Measurements from ENCODE around the gene CFAP74.

Gene CFAP74

GRCh38 chr1:2019571-2020309, 16.2 kb upstream of the CFAP74 start:
- DNase-seq (ENCODE audit: low read depth): no peak
- H3K4me3 ChIP-seq (ENCODE audit: control insufficient read depth, low read depth, low read length): no peak overlapping the region
- TF ChIP-seq CTCF (conservative IDR thresholded peaks at IDR 0.05; ENCODE audit: control insufficient read depth, insufficient read depth, low read depth, low read length): no peak

GRCh38 chr1:2019172-2019543, 15.6 kb upstream of the CFAP74 start, which contains the start of gene GABRD:
GABRD (plus strand) TSS chr1:2019345; CDS start chr1:2019424, 79 bp downstream.
- no peak for TF ChIP-seq CTCF (conservative IDR thresholded peaks at IDR 0.05; ENCODE audit: control insufficient read depth, insufficient read depth, low read depth, low read length)
- no peak within 1 kb of the TSS for H3K4me3 ChIP-seq (ENCODE audit: control insufficient read depth, low read depth, low read length)
- DNase-seq (ENCODE audit: low read depth): no peak

DNA sequence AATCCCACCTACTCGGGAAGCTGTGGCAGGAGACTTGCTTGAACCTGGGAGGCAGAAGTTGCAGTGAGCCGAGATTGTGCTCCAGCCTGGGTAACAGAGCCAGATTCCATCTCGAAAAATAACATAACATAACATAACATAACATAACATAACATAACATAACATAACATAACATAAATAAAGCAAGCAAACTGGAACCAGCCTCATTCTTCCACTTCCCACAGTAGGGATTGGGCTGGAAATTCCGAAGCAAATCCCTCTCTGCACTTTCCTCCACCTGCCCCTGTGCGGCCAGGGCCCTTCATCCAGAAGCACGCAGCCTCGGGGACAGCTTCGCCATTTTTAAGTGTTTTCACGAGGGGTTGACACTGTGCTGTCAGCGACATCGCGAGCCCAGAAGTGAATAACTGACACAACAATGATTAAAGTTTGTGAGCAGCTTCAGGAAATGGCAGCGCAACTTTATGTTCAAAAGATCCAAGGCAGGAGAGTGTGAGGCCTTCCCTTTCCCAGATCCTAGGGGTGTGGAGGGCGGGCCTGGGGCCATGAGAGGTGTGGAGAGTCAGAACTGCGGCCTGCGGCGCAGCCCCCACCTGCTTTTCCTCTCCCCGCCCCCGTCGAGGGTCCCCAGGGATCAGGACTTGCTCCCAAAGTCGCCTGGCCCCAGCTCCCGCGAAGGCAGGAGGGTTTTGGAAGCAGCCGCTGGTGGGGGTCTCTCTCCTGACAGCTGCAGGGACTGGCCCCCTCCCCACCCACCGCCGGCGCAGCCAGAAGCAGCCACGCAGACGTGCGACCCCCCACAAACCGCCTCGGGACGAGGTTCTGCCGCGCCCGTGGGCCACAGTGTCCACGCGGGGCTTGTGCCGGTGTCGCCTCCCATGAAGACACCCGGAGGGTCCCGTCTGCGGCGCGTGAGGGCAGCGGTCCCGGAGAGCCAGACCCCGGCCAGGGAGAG, 14.9 kb upstream of the CFAP74 start:
- H3K4me3 ChIP-seq (ENCODE audit: control insufficient read depth, low read depth, low read length): no peak overlapping the region
- no peak for DNase-seq (ENCODE audit: low read depth)
- TF ChIP-seq CTCF (conservative IDR thresholded peaks at IDR 0.05; ENCODE audit: control insufficient read depth, insufficient read depth, low read depth, low read length): no peak

GRCh38 chr1:2016123-2016522, 12.5 kb upstream of the CFAP74 start:
- no peak for TF ChIP-seq CTCF (conservative IDR thresholded peaks at IDR 0.05; ENCODE audit: control insufficient read depth, insufficient read depth, low read depth, low read length)
- no peak overlapping the region for H3K4me3 ChIP-seq (ENCODE audit: control insufficient read depth, low read depth, low read length)
- no peak for DNase-seq (ENCODE audit: low read depth)

GRCh38 chr1:2014741-2015735, 11.5 kb upstream of the CFAP74 start:
- no peak for TF ChIP-seq CTCF (conservative IDR thresholded peaks at IDR 0.05; ENCODE audit: control insufficient read depth, insufficient read depth, low read depth, low read length)
- no peak overlapping the region for H3K4me3 ChIP-seq (ENCODE audit: control insufficient read depth, low read depth, low read length)
- DNase-seq (ENCODE audit: low read depth): peak; percentile 4

DNA sequence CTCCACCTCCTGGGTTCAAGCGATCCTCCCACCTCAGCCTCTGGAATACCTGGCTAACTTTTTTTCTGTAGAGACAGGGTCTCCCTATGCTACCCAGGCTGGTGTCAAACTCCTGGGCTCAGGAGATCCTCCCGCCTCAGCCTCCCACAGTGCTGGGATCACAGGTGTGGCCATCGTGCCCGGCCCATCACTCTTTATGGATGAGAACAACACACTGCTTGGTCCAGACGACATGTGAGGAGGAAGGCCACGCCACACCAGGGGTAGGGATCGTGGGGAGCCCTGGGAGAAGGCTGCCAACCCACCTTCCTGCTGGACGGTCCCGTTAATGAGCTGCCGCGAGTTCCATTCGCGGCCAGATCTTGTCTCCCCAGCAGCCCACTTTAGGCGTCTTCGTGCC, 10.6 kb upstream of the CFAP74 start:
- TF ChIP-seq CTCF (conservative IDR thresholded peaks at IDR 0.05; ENCODE audit: control insufficient read depth, insufficient read depth, low read depth, low read length): no peak
- H3K4me3 ChIP-seq (ENCODE audit: control insufficient read depth, low read depth, low read length): no peak overlapping the region
- DNase-seq (ENCODE audit: low read depth): no peak

Measured in fibroblast of mammary gland (primary cell).